GM03348 (cell line): Measurements from ENCODE around the gene KRTAP10-4.

Experiments used
- DNase-seq: peaks from one replicate; pipeline ENCODE4 v3.0.0; 2012; ENCODE audit warnings: low spot score

The KRTAP10-4 gene

DNA sequence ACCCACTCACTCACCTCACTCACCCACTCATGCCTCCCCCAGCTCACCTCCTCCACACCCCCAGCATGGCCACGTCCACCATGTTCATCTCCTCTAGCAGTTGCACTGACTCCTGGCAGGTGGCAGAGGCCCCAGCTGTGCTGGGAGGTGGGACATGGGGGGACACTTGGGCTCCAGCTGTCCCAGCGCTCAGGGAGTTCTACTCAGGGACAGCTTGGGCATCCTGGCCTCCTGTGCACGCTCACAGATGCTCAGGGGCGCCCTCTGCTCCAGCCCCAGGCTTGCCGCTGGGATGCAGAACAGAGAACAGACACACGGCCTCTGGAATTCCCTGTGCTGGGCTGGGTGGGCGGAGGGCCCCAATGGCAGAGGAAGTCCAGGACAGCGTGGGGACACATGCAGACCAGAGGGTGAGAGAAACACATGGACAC is 43.6 kb downstream of the KRTAP10-4 start:
- DNase-seq, result no peak

DNA sequence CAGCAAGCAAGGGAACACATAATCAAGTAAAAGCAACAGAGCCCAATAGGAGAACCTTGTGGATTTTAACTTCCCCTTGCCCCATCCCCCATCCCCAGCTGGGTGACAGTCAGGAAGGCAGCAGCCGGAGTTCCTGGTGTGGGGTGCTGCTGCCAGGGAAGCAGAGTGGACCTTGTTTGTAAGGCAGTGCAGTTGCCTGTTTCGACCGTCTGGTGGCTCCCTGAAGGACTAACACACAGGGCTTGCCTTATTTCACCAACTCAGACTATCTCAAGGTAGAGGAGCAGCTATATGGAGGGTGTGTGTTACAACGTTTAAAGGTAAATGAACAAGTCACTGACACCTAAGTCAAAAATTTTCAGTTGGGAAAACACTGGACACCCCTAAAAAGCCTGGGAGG is 45.0 kb downstream of the KRTAP10-4 start:
- peak; percentile 37 for DNase-seq

DNA sequence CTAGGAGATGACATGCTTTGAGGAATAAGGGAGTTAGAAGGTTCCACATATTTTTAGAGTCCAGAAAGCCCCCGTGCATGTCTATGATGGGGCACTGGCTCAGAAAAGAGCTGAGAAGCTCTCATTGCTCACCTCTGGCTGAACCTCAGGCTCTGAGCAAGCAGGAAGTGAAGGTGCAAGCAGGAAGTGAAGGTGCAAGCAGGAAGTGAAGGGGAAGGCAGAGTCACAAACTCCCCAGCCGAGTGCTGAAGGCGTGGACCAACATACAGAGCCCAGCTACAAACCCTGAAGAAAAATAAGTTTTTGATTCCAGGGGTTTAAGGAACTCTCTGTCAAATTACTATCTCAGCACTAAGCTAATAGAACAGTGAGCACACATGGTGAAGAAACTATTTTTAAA is 45.4 kb downstream of the KRTAP10-4 start:
- no peak for DNase-seq

DNA sequence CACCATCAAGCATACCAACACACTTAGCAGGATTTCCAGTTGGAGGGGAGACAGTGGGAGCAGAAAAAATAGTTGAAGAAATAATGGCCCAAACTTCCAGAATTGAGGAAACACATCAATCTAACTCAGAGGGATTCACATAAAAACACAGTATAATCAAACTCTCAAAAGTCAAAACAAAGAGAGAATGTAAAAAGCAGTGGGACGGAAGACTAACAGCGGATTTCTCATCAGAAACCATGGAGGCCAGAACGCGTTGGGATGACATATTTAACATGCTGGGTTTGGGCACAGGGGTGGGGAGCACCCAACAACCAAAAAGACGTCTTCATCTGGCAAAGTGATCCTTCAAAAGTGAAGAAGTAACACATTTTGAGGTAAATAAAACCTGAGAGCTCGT is 46.4 kb downstream of the KRTAP10-4 start:
- DNase-seq, result no peak

DNA sequence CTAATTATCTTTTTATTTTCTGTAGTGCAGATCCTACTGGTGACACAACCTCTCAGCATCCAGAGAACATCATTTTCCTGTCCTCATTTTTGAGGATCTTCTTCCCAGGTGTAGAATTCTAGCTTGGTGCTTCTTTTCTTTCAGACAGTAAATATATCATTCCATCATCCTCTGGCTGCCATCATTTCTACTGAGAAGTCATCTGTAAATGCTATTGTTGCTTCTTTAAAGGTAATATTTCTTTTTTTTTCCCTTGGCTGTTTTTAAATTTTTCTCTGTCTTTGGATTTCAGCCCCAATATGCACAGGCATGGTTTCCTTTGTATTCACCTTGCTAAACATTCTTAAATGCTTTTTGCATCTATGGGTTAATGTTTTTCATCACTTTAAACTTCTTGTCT is 50.0 kb downstream of the KRTAP10-4 start:
- no peak for DNase-seq
